OCI-LY7 (cell line): ENCODE data around the gene TMEM51.

Source experiments
- EZH2phosphoT487 ChIP-seq: fragments of 200-600 bp; sonication (generic); IDR thresholded peaks from 2 replicates; pipeline ENCODE4 v1.6.1; 2018; ENCODE audit warnings: low read depth, borderline replicate concordance, mild to moderate bottlenecking, mixed run types, antibody characterized with exemption, low read length, moderate library complexity, mixed read lengths
- TF ChIP-seq, protein P1 (sequence below): fragments of 200-600 bp; sonication (generic); conservative IDR thresholded peaks from 2 replicates; pipeline ENCODE4 v1.5.1; 2014; ENCODE audit warnings: mild to moderate bottlenecking, antibody characterized with exemption, low read length, moderate library complexity, mixed read lengths

DNA sequence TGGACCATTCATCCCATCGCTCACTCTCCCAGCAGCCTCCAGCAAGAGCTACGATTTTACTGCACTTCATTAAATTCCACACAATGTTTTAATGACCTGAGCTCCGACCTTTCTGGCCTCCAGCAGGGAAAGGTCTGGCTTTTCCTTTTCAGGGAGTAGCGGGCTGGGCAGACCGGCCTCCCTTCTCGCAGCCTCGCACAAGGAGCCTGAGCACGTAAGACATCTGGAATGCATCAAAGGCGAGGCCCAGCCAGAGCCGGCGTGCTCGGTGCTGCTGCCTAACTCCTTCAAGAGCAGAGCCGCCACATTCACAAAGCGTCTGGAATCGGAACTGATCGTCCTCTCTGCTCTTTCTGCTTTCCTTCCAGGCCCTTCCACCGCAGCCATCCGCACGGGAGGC is 61.0 kb downstream of the TMEM51 start:
- TF ChIP-seq, protein P1, sequence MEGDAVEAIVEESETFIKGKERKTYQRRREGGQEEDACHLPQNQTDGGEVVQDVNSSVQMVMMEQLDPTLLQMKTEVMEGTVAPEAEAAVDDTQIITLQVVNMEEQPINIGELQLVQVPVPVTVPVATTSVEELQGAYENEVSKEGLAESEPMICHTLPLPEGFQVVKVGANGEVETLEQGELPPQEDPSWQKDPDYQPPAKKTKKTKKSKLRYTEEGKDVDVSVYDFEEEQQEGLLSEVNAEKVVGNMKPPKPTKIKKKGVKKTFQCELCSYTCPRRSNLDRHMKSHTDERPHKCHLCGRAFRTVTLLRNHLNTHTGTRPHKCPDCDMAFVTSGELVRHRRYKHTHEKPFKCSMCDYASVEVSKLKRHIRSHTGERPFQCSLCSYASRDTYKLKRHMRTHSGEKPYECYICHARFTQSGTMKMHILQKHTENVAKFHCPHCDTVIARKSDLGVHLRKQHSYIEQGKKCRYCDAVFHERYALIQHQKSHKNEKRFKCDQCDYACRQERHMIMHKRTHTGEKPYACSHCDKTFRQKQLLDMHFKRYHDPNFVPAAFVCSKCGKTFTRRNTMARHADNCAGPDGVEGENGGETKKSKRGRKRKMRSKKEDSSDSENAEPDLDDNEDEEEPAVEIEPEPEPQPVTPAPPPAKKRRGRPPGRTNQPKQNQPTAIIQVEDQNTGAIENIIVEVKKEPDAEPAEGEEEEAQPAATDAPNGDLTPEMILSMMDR, result no peak
- no peak for TF ChIP-seq EZH2phosphoT487
